H1 (cell line): ENCODE data around the gene UBQLN4. TPM values are rescaled to one million over a fixed set of nuclear protein-coding genes. Genes with fewer than 3 reads are reported as not detected.

Experiments
- BCL11A ChIP-seq, 2 experiments: IDR thresholded peaks; one replicate each; pipeline ENCODE4 v1.6.1; 2011; ENCODE audit warnings: low read depth in 2 of 2, low read length in 2 of 2, mild to moderate bottlenecking in 2 of 2
- CTBP2 ChIP-seq: IDR thresholded peaks from 2 replicates; pipeline ENCODE4 v1.7.0; 2011; ENCODE audit warnings: borderline replicate concordance, mild to moderate bottlenecking, moderate library complexity, mixed read lengths, low read length; ENCODE audit not compliant: insufficient read depth, insufficient read length
- E2F6 ChIP-seq: IDR thresholded peaks from 2 replicates; pipeline ENCODE4 v1.6.1; 2012; ENCODE audit warnings: inconsistent platforms
- SUZ12 ChIP-seq: fragments of 200-600 bp; sonication (generic); IDR thresholded peaks from 2 replicates; pipeline ENCODE4 v1.6.1; 2012; ENCODE audit warnings: mild to moderate bottlenecking, inconsistent platforms, low read length, moderate library complexity, mixed read lengths
- ZNF274 ChIP-seq: IDR thresholded peaks from 2 replicates; pipeline ENCODE4 v1.7.0; 2012; ENCODE audit warnings: low read length, borderline replicate concordance; ENCODE audit errors: extremely low read depth
- polyA plus RNA-seq, 7 experiments: library from polyadenylated mRNA; depleted of rRNA in 3 of 7; stranded (reverse) in 5 of 7; unstranded in 2 of 7; fragments of >200 nt in 5 of 7; fragments of 200-250 nt in 2 of 7; gene quantifications; 1 replicate in 5 of 7; 2 replicates in 1 of 7; 4 replicates in 1 of 7; pipeline versions ENCODE4 v1.2.1 to v1.2.3, GENCODE V29; 2011 to 2013; ENCODE audit warnings: missing spikeins in 2 of 7, mixed read lengths in 2 of 7
- total RNA-seq: library from RNA; stranded (reverse); fragmentation: NEBNext Ultra II Directional; extraction: Animal tissue kit (Norgen Biotek cat#: 25700); gene quantifications from 2 replicates; pipeline ENCODE4 v1.2.1, GENCODE V29; 2021

UBQLN4 gene
- total and polyA plus RNA-seq, 2 of the 8 experiments (the other 6 are each of a cell fraction or from before 2014, with no cell fraction given) = 37.7 to 52.0 TPM

GRCh38 chr1:156078728-156079127 is 25.1 kb upstream of the UBQLN4 start (continued):
- no peak for TF ChIP-seq E2F6
- no peak for TF ChIP-seq SUZ12
- TF ChIP-seq CTBP2 = no peak
- TF ChIP-seq ZNF274 = no peak
- no peak for TF ChIP-seq BCL11A (IDR thresholded peaks at IDR 0.05; ENCODE audit: low read depth in 2 of 2, low read length in 2 of 2)
